IMR-90 (cell line): ENCODE results near the gene CREB5. TPM values are rescaled to one million over a fixed set of nuclear protein-coding genes. Genes with fewer than 3 reads are reported as not detected.

Experiments
- ATAC-seq: fragments of 200-7000 bp; cut with Tn5 transposase; 2 replicates; pipeline ENCODE4 v1.9.1; 2020; ENCODE audit warnings: low read depth, mild to moderate bottlenecking, moderate library complexity
- BruUV-seq: library from RNA; stranded (reverse); fragments of 400-500 nt; replicated peaks from 2 replicates; lab custom pipeline; 2021; lab: Mats Ljungman, UMichigan
- CTCF ChIA-PET: fragments of 300-600 bp; formaldehyde crosslinking; extraction: SDS; loops from one replicate; lab custom pipeline; 2021; ENCODE audit warnings: antibody characterized with exemption; lab: Yijun Ruan, JAX
- POLR2A ChIA-PET: fragments of 300-600 bp; sonication (Branson Sonifier 250); formaldehyde crosslinking; loops from one replicate; lab custom pipeline; 2022; ENCODE audit warnings: antibody characterized with exemption; ENCODE audit not compliant: unreplicated experiment; lab: Charles Lee
- DNase-seq: peaks from one replicate; pipeline ENCODE4 v3.0.0; 2013
- H2AFZ ChIP-seq: replicated peaks from 2 replicates; pipeline ENCODE3; 2013; ENCODE audit warnings: low read length, mild to moderate bottlenecking; ENCODE audit not compliant: poor library complexity
- H2AK5ac ChIP-seq: 2 replicates; pipeline ENCODE4 v1.6.1; 2013; ENCODE audit warnings: low read depth, low read length, inconsistent platforms
- H2AK9ac ChIP-seq: replicated peaks from 2 replicates; pipeline ENCODE3; 2013; ENCODE audit warnings: mild to moderate bottlenecking, low read depth, low read length, moderate library complexity; ENCODE audit not compliant: poor library complexity
- H2BK120ac ChIP-seq: 2 replicates; pipeline ENCODE4 v1.6.1; 2013; ENCODE audit warnings: low read depth, low read length, inconsistent platforms
- H2BK15ac ChIP-seq: 3 replicates; pipeline ENCODE4 v1.6.1; 2013; ENCODE audit warnings: low read depth, low read length, inconsistent platforms
- H2BK20ac ChIP-seq: 2 replicates; pipeline ENCODE4 v1.6.1; 2013; ENCODE audit warnings: low read depth, mild to moderate bottlenecking, inconsistent platforms, low read length, moderate library complexity
- H2BK5ac ChIP-seq: 2 replicates; pipeline ENCODE4 v1.6.1; 2013; ENCODE audit warnings: mild to moderate bottlenecking, low read depth, low read length, inconsistent platforms; ENCODE audit not compliant: poor library complexity, severe bottlenecking
- H3K14ac ChIP-seq: replicated peaks from 2 replicates; pipeline ENCODE4 v1.6.1; 2013; ENCODE audit warnings: low read depth, low read length, inconsistent platforms
- H3K18ac ChIP-seq: 2 replicates; pipeline ENCODE4 v1.6.1; 2013; ENCODE audit warnings: low read depth, low read length, control low read depth
- H3K23ac ChIP-seq: 2 replicates; pipeline ENCODE4 v1.6.1; 2013; ENCODE audit warnings: low read depth, low read length, inconsistent platforms
- H3K27ac ChIP-seq: 2 replicates; pipeline ENCODE4 v1.5.1; 2013; ENCODE audit warnings: mild to moderate bottlenecking, control low read depth, low read length; ENCODE audit not compliant: insufficient read depth
- H3K27me3 ChIP-seq: 2 replicates; pipeline ENCODE4 v1.6.1; 2013; ENCODE audit warnings: low read length; ENCODE audit not compliant: control insufficient read depth, insufficient read depth
- H3K36me3 ChIP-seq: 2 replicates; pipeline ENCODE4 v1.6.1; 2013; ENCODE audit warnings: low read length, mixed read lengths; ENCODE audit not compliant: control insufficient read depth, insufficient read depth
- H3K4ac ChIP-seq: 2 replicates; pipeline ENCODE4 v1.6.1; 2013; ENCODE audit warnings: low read depth, low read length, inconsistent platforms
- H3K4me1 ChIP-seq: 2 replicates; pipeline ENCODE4 v1.6.1; 2013; ENCODE audit warnings: low read length, mixed read lengths; ENCODE audit not compliant: control insufficient read depth, insufficient read depth
- H3K4me2 ChIP-seq: 2 replicates; pipeline ENCODE4 v1.6.1; 2013; ENCODE audit warnings: low read depth, mild to moderate bottlenecking, control low read depth, low read length, moderate library complexity
- H3K4me3 ChIP-seq: 2 replicates; pipeline ENCODE4 v1.5.1; 2013; ENCODE audit warnings: low read depth, mild to moderate bottlenecking, control low read depth, low read length, moderate library complexity; ENCODE audit not compliant: insufficient read depth
- H3K56ac ChIP-seq: 2 replicates; pipeline ENCODE4 v1.6.1; 2013; ENCODE audit warnings: low read length, inconsistent platforms; ENCODE audit not compliant: insufficient read depth; ENCODE audit errors: extremely low read depth
- H3K79me1 ChIP-seq, 2 experiments: 2 replicates each; pipeline ENCODE4 v1.6.1; 2013; ENCODE audit warnings: low read length in 2 of 2, inconsistent platforms in 1 of 2, low read depth in 1 of 2
- H3K9ac ChIP-seq: 2 replicates; pipeline ENCODE4 v1.6.1; 2013; ENCODE audit warnings: low read depth, low read length, control low read depth
- H3K9me1 ChIP-seq: 2 replicates; pipeline ENCODE4 v1.6.1; 2013; ENCODE audit warnings: low read length, inconsistent platforms; ENCODE audit not compliant: insufficient read depth
- H3K9me3 ChIP-seq: 2 replicates; pipeline ENCODE4 v1.6.1; 2013; ENCODE audit warnings: low read length; ENCODE audit not compliant: control insufficient read depth, insufficient read depth
- H4K20me1 ChIP-seq: 2 replicates; pipeline ENCODE4 v1.6.1; 2013; ENCODE audit warnings: low read length, inconsistent platforms; ENCODE audit not compliant: insufficient read depth
- H4K5ac ChIP-seq: 2 replicates; pipeline ENCODE4 v1.6.1; 2013; ENCODE audit warnings: mild to moderate bottlenecking, low read depth, low read length, control low read depth
- H4K8ac ChIP-seq, 2 experiments: 2 replicates each; pipeline ENCODE4 v1.6.1; 2013; ENCODE audit warnings: low read depth in 2 of 2, low read length in 2 of 2, control low read depth in 1 of 2, inconsistent platforms in 1 of 2
- H4K91ac ChIP-seq: 2 replicates; pipeline ENCODE4 v1.6.1; 2013; ENCODE audit warnings: low read depth, low read length, inconsistent platforms; ENCODE audit not compliant: insufficient read depth
- CEBPB ChIP-seq: IDR thresholded peaks from 2 replicates; pipeline ENCODE4 v1.6.1; 2012; ENCODE audit warnings: low read depth, low read length, improper control_type of control experiment
- POLR2A ChIP-seq: IDR thresholded peaks from 2 replicates; pipeline ENCODE4 v1.6.1; 2012; ENCODE audit warnings: mild to moderate bottlenecking, low read depth, low read length
- WGBS, 2 experiments: methylation state at CpG; one replicate each; pipeline versions ENCODE4 v1.1.5 to v1.1.7; 2013; ENCODE audit warnings: missing lambda C conversion rate in 2 of 2; ENCODE audit not compliant: insufficient read length in 1 of 2; ENCODE audit errors: extremely low coverage in 2 of 2; 5-methylcytosine and 5-hydroxymethylcytosine counted together
- dilution Hi-C: fragments of 300-500 bp; cut with HindIII; formaldehyde crosslinking; loops from one replicate; pipeline ENCODE4 v1.14.3; 2018; ENCODE audit warnings: low sequenced_read_pairs; ENCODE audit not compliant: unreplicated experiment
- in situ Hi-C: fragments of 300-500 bp; cut with MboI; formaldehyde crosslinking; loops from 3 replicates; pipeline ENCODE4 v1.14.3; 2019; ENCODE audit warnings: low sequenced_read_pairs, inconsistent platforms, mixed read lengths
- intact Hi-C: fragments of 100-400 bp; cut with micrococcal nuclease; formaldehyde crosslinking; loops from 2 replicates; pipeline ENCODE4 v1.10.0; 2022
- polyA plus RNA-seq, 3 experiments: library from polyadenylated mRNA; depleted of rRNA; stranded (reverse); fragments of >200 nt; gene quantifications; 2 replicates each; pipeline ENCODE4 v1.2.3, GENCODE V29; 2012; ENCODE audit warnings: low replicate concordance in 1 of 3
- total RNA-seq: library from RNA; depleted of rRNA; stranded (reverse); fragments of >200 nt; gene quantifications from 2 replicates; pipeline ENCODE4 v1.2.3, GENCODE V29; 2012

CREB5 gene
- total and polyA plus RNA-seq, 2 of the 4 experiments (the other 2 are of a cell fraction), result 7.3 to 13.1 TPM

- WGBS, 2 experiments, result no CpG with 5 or more reads among the region's 5 CpGs
- Histone ChIP-seq H3K36me3 (peaks cover 5% of the 10 kb centered on the region; the same call in 1 of the 2 replicates), H2BK120ac (no peak overlapping the region), H2AK9ac (no peak overlapping the region), H2BK20ac (no peak overlapping the region), H3K4me1 (peaks cover 8% of the 10 kb centered on the region; the same call in 1 of the 2 replicates), H3K56ac (no peak overlapping the region), H3K4me3 (no peak overlapping the region), H4K91ac (no peak overlapping the region), H3K4me2 (no peak overlapping the region), H2AK5ac (no peak overlapping the region), H4K20me1 (no peaks in the 10 kb centered on the region), H2AFZ (no peak overlapping the region), H4K5ac (no peak overlapping the region), H2BK15ac (no peak overlapping the region), H3K27ac (no peak overlapping the region), H3K9me1 (no peaks in the 10 kb centered on the region; the same call in 1 of the 2 replicates), H3K18ac (no peak overlapping the region), H2BK5ac (no peak overlapping the region), H3K79me1 (no peaks in the 10 kb centered on the region), H3K27me3 (no peaks in the 10 kb centered on the region), H3K9me3 (no peaks in the 10 kb centered on the region), H3K9ac (no peak overlapping the region), H3K23ac (no peak overlapping the region), H3K4ac (no peak overlapping the region), H4K8ac (no peak overlapping the region), H3K14ac (no peak overlapping the region; the same call in 1 of the 2 replicates)
- peak; percentile 3; the same call in 1 of the 2 replicates for TF ChIP-seq CEBPB
- TF ChIP-seq POLR2A, result no peak
- POLR2A ChIA-PET, result no interaction called here
- CTCF ChIA-PET, result no interaction called here
- BruUV-seq, result no TSS peak
- ATAC-seq (peak; percentile 36), DNase-seq (no peak)
- dilution Hi-C loops, result no loop called here
- intact Hi-C loops, result no loop called here
- in situ Hi-C loops, result no loop called here
These were observed 399.5 kb downstream of the CREB5 start for GRCh38 chr7:28811701-28812430.
